Prostate gland (tissue), 2 donors: ENCODE measurements around the gene KANSL3.

Source experiments
- POLR2A ChIP-seq: fragments of 450-650 bp; IDR thresholded peaks from one replicate; pipeline ENCODE4 v1.6.1; 2016; ENCODE audit warnings: antibody characterized with exemption, mild to moderate bottlenecking
- POLR2AphosphoS5 ChIP-seq: sonication (generic); formaldehyde crosslinking; IDR thresholded peaks from one replicate; pipeline ENCODE4 v1.6.1; 2017; ENCODE audit warnings: antibody characterized with exemption
- TF ChIP-seq, protein P1 (sequence below), 4 experiments: fragments of 200-600 bp in 2 of 4; fragments of 450-650 bp in 2 of 4; sonication (generic) in 2 of 4; IDR thresholded peaks; 1 replicate in 3 of 4; 2 replicates in 1 of 4; pipeline ENCODE4 v1.5.1; 2016 to 2019; ENCODE audit warnings: antibody characterized with exemption in 4 of 4, mild to moderate bottlenecking in 2 of 4, moderate library complexity in 2 of 4

- TF ChIP-seq, protein P1, sequence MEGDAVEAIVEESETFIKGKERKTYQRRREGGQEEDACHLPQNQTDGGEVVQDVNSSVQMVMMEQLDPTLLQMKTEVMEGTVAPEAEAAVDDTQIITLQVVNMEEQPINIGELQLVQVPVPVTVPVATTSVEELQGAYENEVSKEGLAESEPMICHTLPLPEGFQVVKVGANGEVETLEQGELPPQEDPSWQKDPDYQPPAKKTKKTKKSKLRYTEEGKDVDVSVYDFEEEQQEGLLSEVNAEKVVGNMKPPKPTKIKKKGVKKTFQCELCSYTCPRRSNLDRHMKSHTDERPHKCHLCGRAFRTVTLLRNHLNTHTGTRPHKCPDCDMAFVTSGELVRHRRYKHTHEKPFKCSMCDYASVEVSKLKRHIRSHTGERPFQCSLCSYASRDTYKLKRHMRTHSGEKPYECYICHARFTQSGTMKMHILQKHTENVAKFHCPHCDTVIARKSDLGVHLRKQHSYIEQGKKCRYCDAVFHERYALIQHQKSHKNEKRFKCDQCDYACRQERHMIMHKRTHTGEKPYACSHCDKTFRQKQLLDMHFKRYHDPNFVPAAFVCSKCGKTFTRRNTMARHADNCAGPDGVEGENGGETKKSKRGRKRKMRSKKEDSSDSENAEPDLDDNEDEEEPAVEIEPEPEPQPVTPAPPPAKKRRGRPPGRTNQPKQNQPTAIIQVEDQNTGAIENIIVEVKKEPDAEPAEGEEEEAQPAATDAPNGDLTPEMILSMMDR (IDR thresholded peaks at IDR 0.05), result no peak
- no peak for TF ChIP-seq POLR2AphosphoS5
- TF ChIP-seq POLR2A, result no peak
These were observed 24.2 kb upstream of the KANSL3 start for GRCh38 chr2:96662360-96662759.
